Dedifferentiated amniotic fluid mesenchymal stem cell (primary cell): ENCODE measurements around the gene ZNF275.
"Not testable (repeated sequence)": the region's sequence is repeated elsewhere in the genome, so short reads cannot be mapped to it uniquely, and the experiment has no call there.

ENCODE experiments used
- DNase-seq: peaks from one replicate; pipeline ENCODE4 v3.0.0-alpha.2; 2016; ENCODE audit errors: extremely low spot score

ZNF275 gene

DNA sequence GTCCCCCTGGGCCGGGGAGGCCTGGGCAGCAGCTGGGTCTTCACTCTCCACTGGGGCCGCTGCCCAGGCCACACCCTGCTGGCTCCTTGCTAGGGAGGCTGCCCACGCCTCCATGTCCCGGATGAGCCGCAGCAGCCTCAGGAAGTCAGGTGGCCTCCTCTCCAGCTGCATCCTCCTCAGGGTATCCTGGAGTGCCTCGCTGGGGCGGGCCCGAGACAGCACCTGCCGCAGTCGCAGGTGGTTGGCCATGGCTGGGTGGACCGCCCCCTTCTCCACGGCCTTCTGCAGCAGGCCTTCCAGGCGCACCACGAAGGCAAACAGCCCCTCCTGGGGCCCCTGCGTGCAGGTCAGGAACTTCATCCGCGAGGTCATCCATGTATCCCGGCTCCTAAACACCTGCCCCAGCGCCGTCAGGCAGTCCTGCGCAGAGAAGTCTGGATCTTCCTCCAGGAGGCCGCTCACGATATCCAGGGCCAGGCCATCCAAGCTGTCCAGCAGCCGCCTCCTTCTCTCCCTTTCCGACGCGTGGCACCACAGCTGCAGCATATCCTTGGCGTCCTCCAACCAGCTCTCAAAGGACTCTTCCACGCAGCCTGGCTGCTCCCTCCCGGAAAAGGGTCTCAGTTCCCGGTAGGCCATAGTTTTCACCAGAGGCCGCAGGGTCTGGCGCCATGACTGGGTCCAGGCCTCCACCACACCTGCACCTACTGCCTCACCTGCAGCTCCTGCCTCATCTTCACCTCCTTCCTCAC lies 14.5 kb upstream of the ZNF275 start:
- no peak for DNase-seq

DNA sequence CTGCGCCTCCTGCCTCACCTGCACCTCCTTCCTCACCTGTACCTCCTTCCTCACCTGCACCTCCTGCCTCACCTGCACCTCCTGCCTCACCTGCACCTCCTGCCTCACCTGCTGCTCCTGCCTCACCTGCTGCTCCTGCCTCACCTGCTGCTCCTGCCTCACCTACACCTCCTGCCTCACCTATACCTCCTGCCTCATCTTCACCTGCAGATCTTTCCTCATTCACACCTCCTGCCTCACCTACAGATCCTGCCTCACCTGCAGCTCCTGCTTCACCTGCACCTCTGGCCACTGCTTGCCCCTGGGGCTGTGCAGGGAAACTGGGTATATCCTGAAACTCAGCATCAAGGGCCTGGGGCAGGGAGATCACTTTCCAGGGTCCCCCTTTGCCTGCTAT lies 13.9 kb upstream of the ZNF275 start:
- DNase-seq, result not testable (repeated sequence)

DNA sequence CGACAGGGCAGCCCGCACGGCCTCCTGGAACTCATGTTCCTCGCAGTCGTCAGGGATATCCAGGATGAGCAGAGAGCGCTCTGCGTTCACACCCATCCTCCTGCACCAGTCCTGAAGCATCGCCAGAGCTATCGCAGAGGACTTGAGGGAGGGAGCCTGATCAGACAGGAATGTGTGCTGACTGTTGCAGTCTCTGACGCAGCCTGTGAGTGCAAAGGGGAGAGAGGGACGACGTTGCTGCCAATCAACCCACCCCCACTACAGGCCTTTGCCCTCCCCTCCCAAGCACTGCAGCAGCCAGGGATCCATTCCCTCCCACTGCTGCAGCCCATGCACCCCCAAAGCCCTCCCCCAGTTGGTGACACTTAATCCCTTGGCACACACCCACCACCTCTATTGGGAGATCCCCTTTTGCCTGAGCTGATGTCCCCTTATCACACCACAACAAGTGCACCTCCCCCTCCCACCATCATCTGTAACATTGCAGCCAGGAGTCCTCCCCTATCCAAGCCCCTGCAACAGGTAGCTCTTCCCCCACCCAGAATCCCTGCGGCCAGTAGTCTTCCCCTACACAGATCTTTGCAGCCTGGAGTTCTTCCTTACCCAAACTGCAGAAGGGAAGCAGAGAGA lies 13.3 kb upstream of the ZNF275 start:
- DNase-seq, result no peak

DNA sequence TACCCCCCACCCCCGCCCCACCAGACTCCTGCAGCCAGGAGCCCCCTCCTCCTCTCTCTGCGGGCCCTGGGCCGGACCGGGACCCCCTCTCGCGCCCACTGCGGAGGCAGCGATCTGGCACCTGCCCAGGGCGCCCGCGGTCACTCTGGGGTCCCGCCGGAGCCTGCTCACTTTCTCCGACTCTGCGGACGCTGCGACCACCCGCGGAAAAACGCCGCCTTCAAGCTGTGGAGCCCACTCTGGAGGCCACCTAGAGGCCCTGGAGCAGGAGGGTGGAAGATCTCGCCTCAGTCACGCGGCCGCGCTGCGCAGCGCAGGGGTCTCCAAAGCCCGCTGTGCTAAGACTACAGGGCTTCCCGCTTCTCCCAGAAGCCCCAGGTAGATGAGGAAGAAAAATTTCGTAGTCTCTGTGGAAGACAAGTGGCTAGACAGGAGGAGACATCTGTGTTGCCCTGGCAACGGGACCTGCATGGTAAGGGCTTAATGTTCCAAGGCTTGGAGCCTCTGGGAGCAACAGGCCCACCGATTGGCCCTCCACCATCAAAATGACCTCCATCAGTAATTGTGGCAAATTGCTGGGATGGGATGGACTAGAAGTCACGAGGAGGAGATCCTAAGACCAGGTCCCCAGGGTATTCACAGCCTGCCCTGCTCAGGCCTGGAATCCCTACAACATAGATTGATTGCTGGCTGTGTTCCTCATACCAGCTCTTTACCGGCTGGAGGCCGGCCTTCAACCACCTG lies 12.4 kb upstream of the ZNF275 start, which contains the start of gene PNMA6F:
PNMA6F (minus strand) TSS at position 387 of the 744 bp plus-strand sequence. CDS start 1,093 bp downstream, outside the sequence.
- DNase-seq, result no peak

DNA sequence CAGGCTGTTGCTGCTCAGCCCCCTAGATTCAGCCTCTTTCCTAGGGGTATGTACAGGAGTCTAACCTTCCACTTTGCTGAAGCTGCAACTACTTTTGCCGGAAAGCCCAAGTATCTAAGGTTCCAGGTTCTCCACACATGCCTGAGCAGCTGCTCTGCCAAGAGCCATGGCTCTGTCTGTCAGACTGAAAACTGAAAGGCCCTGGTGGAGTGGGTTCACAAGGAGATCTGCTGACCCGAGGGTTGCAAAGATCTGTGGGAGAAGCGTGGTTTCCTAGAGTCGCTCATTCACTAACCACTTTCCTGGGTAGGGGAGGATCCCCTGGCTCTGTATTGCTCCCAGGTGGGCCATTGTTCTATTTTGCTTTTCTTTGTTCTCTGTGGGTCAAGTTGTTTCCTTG lies 6.4 kb upstream of the ZNF275 start:
- DNase-seq, result no peak

DNA sequence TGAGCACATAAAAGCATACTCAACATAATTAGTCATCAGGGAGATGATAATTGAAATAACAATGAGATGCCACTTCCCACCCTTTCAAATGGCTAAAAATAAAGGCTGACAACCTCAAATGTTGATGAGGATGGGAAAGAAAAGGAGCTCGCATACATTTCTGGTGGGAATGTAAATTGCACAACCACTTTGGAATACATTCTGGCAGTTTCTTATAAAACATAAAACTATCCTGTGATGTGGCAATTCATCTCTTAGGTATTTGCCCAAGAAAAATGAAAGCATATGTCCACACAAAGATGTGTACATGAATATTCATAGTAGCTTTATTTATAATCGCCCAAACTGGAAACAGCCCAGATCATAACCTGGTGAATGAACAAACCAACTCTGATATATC lies 687 bp upstream of the ZNF275 start:
- peak; percentile 38 for DNase-seq

DNA sequence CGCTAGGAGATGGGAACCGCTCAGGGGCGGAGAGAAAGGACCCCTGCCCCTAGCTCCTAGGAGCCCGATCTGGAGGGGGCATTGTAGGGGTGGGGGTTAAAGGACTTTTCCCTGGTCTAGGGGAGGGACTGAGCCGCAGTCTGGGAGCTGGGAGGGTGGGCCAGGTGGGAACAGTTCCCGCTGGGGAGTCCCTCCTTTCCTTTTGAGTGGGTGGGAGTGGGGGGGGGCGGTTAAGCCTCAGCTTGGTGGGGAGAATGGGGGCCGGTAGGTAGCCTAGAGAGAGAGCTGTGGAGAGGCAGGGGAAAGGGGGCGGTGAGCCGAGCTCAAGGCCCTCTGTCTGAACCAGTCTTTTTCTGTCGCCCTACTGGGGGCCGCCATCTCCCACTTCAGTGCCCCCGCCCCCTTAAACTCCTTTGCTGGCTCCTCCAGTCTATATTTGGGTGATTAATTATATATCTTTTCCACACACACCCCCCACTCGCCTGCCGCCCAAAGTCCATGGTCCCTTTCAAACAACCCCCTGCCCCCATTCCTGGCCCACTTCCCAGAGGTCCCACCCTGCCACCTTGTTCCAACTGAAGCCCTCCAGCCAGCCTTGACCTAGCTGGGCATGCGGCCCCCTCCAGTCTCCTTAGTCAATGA lies 822 bp downstream of the ZNF275 start:
- DNase-seq, result no peak

DNA sequence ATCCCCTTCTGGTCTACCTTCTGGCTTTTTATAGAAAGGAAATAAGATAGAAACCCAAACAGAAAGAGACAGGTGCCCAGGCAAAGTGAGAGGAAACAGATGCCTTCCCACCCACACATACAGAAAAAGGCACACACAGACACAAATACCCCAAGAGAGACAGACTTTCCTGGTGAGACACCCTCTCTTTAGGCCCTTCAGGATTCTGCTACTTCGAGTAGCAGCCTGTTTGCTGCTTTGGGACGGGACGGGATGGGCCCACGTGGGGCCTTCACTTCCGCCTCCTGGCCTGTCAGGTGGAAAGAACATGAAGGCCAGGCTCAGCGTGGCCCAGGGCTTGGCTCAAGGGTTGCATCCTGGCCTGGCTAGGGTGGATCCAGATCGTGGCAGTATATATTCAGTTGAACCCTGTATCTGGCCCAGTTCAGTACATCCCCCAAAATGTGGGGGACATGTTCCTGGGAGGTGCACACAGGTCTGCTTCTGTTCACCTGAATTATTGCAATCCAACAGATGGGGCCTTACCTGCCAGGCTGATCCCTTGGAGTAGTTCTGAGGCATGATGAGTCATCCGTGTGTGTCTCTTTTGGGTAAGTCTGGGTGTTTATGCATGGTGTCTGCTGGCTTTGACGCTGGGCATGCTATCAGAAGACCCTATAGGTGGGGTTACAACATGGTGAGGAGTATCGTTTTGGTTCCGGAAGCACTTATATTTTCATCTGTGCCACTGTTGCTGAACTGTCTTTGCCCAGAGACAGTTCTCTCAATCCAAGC lies 2.4 kb downstream of the ZNF275 start:
- DNase-seq, result no peak

DNA sequence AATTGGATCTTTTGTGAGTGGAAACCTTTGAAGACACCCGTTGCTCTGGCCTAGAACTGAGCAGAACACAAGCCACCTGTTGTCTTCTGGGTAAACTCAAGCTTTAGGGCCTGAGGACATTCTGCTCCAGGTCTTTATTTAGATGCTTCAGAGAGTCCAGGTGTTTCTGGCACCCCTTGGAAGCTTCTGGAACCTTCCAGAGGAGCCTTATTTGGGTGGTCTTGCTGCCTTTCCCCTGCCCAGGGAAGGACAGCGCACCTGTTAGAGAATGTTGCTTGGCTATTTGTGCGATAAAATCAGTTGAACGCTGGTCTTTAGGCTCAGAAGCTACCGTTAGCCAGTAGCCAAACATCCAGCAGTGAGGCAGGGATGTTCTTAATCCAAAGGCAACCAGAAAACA lies 3.0 kb downstream of the ZNF275 start:
- no peak for DNase-seq

DNA sequence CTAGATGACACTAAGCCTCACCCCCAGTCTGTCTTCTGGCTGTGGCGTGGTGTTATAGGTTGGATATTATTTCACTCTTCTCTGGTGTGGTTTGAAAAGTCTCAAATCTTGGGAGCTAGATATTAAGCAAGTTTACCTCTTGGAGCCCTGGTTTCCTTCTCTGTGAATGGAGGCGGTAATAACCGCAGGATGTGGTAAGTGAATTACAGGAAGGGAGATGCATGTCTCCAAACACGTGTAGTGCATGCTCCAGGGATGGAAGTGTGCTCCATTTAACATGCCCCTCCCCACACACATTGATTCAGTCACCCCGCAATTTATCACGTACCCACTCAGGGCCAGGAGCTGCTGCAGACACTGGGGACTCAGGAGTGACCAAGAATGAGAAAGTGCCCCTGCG lies 4.9 kb downstream of the ZNF275 start:
- DNase-seq, result no peak

DNA sequence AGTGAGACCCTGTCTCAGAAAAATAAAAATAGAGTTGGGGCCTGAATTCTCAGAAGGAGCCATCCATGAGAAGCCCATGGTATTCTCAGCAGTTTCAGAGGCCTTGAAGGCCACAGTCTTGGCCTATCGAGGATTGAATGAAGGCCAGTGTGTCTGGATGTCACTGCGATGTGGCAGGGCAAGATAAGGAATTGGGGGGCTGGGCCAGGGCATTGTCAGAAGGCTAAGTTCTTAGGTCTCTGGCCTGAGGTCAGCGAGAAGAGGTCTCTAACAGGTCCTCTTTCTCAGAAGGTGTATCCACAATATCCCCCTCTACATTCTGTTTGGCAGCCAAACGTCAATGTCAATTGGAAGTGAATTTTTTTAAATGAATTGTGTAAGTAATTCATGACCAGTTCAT lies 5.7 kb downstream of the ZNF275 start:
- no peak for DNase-seq

DNA sequence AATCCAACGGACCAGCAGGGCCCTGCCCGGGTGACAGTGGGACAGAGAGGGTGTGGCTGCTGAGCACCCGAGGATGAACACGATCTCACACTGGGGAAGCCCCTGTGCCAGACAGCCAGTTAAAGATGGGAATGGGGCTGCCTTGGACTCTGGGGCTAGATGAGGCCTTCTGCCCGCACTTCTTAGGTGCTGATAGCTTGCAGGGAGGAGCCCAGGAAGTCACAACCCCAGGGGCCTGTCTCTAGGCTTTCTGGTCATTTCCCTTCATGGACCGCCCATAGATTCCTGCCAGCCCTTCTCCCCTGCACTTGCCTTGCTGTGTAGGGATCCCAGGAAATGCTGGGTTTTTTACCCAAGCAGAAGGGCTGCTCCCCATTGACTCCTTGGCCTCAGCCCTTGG lies 6.2 kb downstream of the ZNF275 start:
- DNase-seq, result no peak

DNA sequence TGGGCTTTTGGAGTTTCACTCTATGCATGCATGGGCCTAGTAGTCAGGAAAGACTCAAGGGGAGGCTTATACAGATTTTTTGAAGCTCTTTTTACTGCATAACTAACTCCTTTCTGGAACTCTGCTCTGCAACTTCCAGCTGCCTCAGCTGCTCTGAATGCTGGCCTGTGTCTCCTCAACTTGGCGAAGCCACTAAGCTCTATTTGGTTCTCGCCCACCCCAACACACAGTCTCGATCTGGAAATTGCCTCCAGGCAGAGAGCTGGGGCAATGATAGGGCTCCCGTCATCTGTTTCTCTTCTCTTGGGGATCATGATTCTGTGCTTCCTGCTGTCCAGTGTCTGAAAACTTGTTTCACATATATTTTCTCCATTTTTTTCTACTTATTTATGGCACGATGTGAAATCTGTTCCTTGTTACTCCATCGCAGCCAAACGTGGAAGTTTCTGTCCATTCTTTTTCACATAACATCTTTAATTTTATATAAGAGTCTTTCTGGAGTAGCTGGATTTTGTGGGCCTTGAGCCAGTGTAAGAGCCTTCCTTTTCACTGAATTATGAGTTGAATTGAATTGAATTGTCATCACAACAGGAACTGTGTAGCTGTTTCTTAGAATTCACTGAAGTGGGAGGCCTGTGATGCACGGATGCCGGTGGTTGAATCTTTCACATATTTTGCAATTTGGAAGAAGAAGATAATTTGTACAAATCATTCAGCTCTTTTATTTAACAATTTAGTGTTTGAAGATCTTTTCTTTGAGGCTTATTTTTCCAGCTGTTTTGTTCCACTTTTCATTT lies 9.0 kb downstream of the ZNF275 start:
- peak; percentile 13 for DNase-seq

DNA sequence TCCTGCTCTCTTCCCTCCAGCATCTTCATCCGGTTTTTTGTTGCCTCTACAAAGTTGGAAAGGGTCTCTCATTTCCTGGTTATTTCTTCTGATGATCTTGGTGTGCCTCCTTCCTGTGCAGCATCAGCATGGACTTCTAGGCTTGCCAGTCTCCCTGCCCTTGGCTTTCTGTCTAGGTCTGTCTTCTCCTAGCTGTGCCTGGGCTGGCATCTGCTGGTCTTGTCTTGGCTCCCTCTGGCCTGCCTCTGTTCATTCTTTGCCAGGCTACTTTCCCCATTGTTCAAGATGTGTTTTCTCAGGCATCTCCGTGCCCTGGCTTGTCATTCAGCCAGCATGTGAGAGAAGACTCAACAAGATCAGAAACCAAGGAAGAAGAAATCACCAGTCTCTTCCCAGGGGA lies 9.7 kb downstream of the ZNF275 start:
- DNase-seq, result peak; percentile 10

DNA sequence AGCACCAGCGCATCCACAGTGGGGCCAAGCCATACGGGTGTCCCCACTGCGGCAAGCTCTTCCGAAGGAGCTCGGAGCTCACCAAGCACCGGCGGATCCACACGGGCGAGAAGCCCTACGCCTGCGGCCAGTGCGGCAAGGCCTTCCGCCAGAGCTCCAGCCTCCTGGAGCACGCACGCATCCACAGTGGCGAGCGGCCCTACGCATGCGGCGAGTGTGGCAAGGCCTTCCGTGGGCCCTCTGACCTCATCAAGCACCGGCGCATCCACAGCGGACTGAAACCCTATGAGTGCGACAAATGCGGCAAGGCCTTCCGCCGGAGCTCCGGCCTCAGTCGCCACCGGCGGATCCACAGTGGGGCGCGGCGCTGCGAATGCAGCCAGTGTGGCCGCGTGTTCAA lies 13.6 kb downstream of the ZNF275 start:
- no peak for DNase-seq

DNA sequence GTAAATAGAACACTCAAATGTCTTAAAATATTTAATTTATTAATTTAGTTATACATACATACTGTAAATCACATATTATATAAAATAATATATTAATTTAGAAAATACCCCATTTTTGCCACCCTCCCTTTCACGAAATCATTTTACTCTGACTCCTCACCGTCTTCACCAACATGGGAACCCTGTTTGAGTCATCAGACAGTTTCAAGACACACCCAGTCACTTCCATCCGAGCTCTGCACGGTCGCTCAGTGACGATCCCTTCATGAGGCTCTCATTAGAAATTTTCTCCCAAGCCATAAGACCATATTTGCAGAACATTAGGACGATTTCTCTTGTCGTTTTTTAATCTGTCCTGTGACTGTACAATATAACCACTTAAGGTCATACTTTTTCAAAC lies 14.5 kb downstream of the ZNF275 start:
- DNase-seq, result no peak

DNA sequence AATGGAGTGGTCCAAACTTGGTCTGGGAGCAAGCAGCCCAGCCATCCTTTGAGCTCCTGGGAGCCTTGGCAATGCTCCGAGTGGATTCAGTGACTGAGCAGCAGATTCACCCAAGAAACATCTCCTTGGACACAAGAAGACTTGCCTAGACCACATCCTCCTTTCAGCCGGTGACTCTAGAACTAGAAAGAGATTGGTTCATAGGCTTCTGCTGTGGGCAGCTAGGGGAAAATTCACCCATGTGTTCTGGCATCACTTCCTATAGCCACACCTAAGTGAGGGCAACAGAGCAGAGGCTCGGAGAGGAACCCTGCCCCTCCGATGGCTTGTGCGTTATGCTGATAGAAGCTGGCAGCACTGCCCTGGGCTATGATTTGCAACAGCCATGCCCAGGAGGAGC lies 16.0 kb downstream of the ZNF275 start:
- no peak for DNase-seq

DNA sequence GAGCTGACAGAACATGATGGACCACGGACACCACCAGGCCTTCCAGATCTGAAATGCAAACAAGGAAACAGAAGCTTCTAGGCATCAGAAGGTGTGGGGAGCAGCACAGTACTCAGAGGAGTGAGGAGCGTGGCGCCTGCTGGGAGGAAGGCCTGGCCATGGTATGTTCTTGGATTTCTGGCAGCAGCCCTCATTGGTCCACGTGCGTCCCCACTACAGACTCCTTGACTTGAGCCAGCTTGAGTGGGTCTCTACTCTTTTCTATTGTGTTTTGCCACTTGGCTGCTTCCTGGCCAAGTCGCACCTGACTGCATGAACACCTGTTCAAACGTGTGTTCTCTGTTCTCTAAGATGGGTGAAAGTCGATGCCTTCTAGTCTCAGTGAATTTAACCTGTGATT lies 18.0 kb downstream of the ZNF275 start:
- no peak for DNase-seq

DNA sequence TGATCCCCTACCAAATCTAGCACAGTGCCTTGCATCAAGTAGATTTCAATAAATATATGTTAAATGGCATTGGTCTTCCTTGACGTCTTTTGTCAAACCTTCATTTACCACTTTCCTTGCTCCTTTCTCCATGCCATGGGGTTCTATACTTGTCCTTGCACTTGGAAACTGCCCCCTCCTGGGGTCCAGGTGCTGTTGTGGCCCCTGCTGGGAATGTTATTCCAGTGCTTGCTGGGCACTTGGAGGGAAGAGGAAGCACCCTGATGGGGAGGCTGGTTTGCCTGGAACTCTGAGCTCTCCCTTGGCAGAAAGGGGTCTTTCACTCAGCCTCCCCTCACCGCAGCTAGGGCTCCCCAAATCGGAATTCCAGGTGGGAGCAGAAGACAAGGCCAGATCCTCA lies 18.9 kb downstream of the ZNF275 start:
- no peak for DNase-seq

DNA sequence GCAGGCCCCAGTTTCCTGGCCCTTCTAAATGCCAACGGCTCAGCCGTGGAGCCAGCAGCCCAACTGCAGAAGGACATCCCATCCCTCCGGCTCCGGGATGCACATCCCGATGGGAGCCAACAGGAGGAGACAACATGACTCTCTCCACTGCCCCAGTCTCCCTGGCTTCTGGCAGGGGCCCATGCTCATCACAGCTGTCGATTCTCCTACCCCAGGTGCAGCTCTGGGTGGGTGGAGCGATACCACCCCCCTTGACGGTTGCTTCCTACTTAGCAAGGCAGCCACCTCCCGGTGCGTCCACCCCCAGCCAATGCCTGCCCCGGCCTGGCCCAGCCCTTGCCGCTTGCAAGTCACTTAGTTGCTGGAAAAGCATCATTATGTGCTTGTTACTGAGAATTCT lies 19.5 kb downstream of the ZNF275 start:
- no peak for DNase-seq

DNA sequence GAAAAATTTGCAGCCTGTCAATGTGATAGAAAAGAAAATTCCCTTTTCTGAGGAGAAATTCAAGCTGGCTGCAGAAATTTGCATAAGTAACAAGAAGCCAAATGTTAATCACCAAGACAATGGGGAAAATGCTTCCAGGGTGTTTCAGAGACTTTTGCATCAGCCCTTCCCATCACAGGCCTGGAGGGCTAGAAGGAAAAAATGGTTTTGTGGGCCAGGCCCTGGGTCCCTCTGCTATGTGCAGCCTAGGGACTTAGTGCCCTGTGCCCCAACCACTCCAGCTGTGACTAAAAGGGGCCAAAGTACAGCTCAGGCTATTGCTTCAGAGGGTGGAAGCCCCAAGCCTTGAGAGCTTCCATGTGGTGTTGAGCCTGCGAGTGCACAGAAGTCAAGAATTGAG lies 23.9 kb downstream of the ZNF275 start:
- no peak for DNase-seq
